Measurements from ENCODE around the gene KCNJ18. TPM values are rescaled to one million over a fixed set of nuclear protein-coding genes. Genes with fewer than 3 reads are reported as not detected.
"Not testable (repeated sequence)": the region's sequence is repeated elsewhere in the genome, so short reads cannot be mapped to it uniquely, and the experiment has no call there.

The KCNJ18 gene
- total RNA-seq, 1 donor from 2014 or later = not detected

DNA sequence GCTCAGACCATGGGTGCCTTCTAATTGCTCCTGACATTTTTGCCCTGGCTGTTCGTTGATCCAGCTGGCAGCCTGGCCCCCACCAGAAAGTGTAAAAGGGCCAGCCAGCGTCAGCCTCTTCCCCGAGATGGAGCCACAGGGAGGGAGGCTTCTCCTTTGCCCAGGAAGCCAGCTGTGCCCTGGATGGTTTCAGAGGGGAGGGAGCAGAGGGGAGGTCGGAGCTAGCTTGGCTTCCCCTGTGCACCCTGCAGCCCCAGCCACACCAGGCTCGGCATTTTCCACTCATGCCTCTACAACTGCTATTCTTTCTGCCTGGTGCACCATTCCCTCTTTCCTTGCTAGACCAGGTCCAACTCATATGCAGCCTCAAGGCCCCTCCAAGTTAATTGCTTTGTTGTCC lies 56.4 kb downstream of the KCNJ18 start:
- H3K27ac ChIP-seq; H3K4me3 ChIP-seq; intact Hi-C loops (cut with DNase I); H3K36me3 ChIP-seq; H3K9me3 ChIP-seq; H3K27me3 ChIP-seq (ENCODE audit: low read depth); H3K4me1 ChIP-seq; DNase-seq; ATAC-seq: not testable (repeated sequence)

DNA sequence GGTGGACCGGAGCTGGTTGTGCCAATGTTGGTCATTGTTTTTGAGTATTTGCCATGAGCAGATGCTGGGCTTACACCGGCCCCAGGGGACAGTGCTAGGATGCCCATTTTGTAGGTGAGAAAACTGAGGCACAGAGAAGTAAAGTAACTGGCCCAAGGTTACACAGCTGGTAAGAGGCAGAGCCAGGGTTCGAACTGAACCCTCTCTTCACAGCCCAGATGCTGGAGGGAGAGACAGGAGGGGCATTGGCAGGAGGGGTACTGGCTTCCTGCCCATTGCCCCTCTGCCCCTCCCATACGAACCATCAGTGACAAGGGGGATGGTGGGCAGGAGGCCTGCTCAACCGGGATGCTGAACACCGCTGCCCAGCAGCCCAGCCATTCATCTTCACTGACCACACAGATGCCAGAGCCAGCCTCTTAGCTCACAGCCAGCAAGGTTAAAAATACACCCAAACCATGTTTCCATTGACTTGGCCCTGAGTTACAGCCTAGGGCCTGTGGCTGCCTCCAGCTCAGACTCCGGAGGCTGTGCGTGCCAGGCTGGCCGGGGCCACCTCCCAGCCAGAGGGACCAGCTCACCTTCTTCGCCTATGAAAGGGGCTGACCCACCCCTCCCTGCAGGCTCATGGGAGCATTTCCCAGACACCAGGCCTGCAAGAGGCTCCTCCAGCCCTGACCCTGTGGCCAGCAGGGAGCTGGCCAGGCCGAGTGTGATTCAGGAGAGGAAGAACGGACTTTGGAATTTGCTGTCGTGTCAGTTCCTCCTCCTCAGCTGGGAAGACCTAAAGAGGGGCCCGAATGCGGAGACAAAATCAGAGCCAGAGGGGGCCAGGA lies 57.6 kb downstream of the KCNJ18 start:
- H3K27me3 ChIP-seq (ENCODE audit: low read depth); ATAC-seq; DNase-seq; H3K4me3 ChIP-seq; H3K36me3 ChIP-seq; intact Hi-C loops (cut with DNase I); H3K9me3 ChIP-seq; H3K27ac ChIP-seq; H3K4me1 ChIP-seq: not testable (repeated sequence)

DNA sequence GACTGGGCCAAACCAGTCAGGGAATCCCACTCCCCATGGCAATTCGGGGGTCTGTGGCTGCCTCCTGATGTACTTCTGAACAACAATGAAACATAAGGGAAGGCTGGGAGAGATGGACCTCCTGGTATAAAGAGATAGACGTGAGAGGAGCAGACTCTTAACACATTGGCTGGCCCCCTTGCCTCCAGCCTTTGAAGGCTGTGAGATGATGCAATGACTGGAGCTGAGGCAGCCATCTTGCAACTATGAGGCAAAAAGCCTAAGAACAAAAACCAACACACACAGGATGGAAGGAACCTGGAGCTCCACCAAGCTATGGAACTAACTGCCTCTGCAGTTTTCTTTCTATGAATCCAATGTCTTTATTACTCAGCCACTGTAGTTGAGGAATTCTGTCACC lies 58.8 kb downstream of the KCNJ18 start:
- intact Hi-C loops (cut with DNase I); ATAC-seq; H3K4me3 ChIP-seq; H3K4me1 ChIP-seq; H3K27ac ChIP-seq; DNase-seq; H3K36me3 ChIP-seq; H3K9me3 ChIP-seq; H3K27me3 ChIP-seq (ENCODE audit: low read depth): not testable (repeated sequence)
